Hematopoietic multipotent progenitor cell treated with erythropoietin and hydrocortisone succinate and interleukin-3 and kit ligand, for 15 days (in vitro differentiated cells): ENCODE measurements around the gene UBE3A.

ENCODE experiments used
- DNase-seq: peaks from one replicate; pipeline ENCODE4 v3.0.0-alpha.2; 2015; ENCODE audit warnings: low spot score

Gene UBE3A

DNA sequence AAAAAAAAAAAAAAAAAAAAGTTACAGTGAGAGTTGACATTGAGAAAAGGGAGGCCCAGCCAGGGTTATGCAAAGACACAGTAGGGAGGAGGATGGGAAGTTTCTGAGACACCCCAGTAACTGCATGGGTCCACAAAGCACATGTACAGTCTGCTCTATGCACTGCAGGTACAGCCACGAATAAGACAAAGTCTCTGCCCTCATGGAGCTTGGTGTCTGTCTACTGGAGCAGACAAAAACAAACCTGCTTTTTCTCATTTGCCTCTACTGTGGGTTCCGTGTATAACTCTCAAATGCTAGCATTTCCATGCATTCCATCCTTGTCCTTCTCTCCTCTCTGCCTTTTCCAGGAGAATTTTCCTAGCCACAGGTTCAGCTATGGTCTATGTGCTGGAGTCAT is 107.4 kb downstream of the UBE3A start:
- DNase-seq = no peak

DNA sequence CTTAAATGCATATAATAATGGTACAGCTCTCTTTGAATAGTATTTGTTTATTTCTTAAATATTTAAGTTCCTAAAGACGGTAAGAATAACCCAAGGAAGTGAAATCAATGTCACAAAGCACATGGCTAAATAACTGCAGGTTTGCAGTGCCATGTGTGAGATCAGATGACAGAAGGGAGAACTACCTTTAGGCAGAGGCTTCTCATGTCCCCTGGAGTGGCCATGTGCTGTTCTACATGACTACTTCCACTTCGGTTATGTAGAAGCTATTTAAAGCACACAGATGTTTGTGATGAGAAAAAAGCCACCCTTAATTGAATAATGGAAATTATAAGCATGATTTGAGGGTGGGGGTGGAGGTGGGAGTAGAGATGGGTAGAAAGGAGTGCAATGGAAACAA is 109.1 kb downstream of the UBE3A start:
- DNase-seq = no peak

DNA sequence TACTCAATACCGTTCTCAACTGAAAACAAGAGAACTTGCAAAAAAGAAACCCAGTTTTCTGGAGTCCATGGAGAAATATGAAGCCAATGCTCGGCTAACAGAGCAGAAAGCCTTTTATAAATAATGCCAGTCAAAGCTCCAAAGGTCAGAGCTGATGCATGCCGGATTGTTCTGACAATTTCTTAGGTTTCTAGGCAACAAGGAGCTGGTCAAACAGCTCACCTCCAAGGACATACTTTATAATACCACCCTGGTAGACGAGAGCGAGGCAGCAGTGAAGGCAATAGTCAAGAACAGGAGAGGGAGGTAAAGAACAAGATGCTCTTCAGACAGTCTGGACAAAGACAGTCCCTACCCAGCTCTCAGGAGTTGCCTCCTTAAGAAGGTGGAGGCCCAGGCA is 111.1 kb downstream of the UBE3A start:
- no peak for DNase-seq

DNA sequence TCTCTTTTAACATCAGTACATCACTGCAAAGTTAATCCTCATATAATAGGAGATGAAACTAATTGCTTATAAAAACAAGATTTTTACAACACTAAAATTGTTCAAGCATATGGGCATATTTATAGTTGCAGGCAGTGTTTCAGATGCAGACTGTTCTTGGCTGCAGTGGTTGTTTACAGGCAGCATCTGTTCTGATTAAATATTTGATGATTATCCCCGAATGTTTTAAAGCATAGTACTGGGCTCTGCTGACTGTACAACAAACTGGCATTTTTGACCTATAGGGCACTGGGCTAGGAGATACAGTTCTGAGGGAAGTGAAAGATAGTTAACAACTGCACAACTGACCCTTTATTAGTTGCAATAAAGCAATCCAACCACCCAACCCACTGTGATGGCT is 113.6 kb downstream of the UBE3A start:
- no peak for DNase-seq

- DNase-seq = no peak
Measured at GRCh38 chr15:25323420-25323819, 115.4 kb downstream of the UBE3A start.

- no peak for DNase-seq
Measured at GRCh38 chr15:25287823-25288222, 151.0 kb downstream of the UBE3A start.
